ENCODE results near the gene BOD1L1. TPM values are rescaled to one million over a fixed set of nuclear protein-coding genes. Genes with fewer than 3 reads are reported as not detected.

Gene BOD1L1
- total RNA-seq, 8 experiments from 2014 or later: 32.6 to 157 (median 49.6) TPM

- Histone ChIP-seq H3K4me1 (replicated peaks in 1 of 2) (no peaks in the 10 kb centered on the region), H3K27ac (no peak overlapping the region), H3K4me3 (no peak overlapping the region)
- no peak for ATAC-seq (replicated peaks in 6 of 8)
- 60 to 100% (median 98%) methylated on average over 1 to 3 of the region's 3 CpGs for WGBS, 10 experiments
- in situ Hi-C loops (cut with MboI; ENCODE audit: low pct_unique_long_range_greater_than_20kb in 2 of 9, low sequenced_read_pairs in 9 of 9, unreplicated experiment in 9 of 9): no loop called here
Measured at GRCh38 chr4:13615161-13615560, 12.4 kb downstream of the BOD1L1 start.

GRCh38 chr4:13612569-13612968 is 15.0 kb downstream of the BOD1L1 start:
- H3K4me1 ChIP-seq (replicated peaks in 1 of 2): no peaks in the 10 kb centered on the region
- no peak for ATAC-seq (replicated peaks in 6 of 8)
- no peak overlapping the region for H3K27ac ChIP-seq
- WGBS, 10 experiments: 88 to 100% (median 95%) methylated on average over 1 to 4 of the region's 4 CpGs; no CpG with 5 or more reads in 4 of the 10 experiments
- H3K4me3 ChIP-seq: no peak overlapping the region
- in situ Hi-C loops (cut with MboI; ENCODE audit: low pct_unique_long_range_greater_than_20kb in 2 of 9, low sequenced_read_pairs in 9 of 9, unreplicated experiment in 9 of 9): no loop called here

- no peaks in the 10 kb centered on the region for H3K4me1 ChIP-seq (replicated peaks in 1 of 2)
- in situ Hi-C loops (cut with MboI; ENCODE audit: low pct_unique_long_range_greater_than_20kb in 2 of 9, low sequenced_read_pairs in 9 of 9, unreplicated experiment in 9 of 9): no loop called here
- no peak overlapping the region for H3K4me3 ChIP-seq
- ATAC-seq (replicated peaks in 6 of 8): peak in 7 of 8 experiments; percentile 46 to 97 (median 71)
- H3K27ac ChIP-seq: no peak overlapping the region
- 77 to 100% (median 93%) methylated on average over 1 to 3 of the region's 3 CpGs; no CpG with 5 or more reads in 1 of the 10 experiments for WGBS, 10 experiments
Measured at GRCh38 chr4:13611283-13611842, 16.2 kb downstream of the BOD1L1 start.

GRCh38 chr4:13605330-13605729 is 22.2 kb downstream of the BOD1L1 start:
- Histone ChIP-seq H3K4me3 (no peak overlapping the region), H3K4me1 (replicated peaks in 1 of 2) (no peaks in the 10 kb centered on the region), H3K27ac (no peak overlapping the region)
- ATAC-seq (replicated peaks in 6 of 8): no peak
- WGBS, 10 experiments: 0 to 100% (median 100%) methylated on average over 1 of the region's 1 CpG; no CpG with 5 or more reads in 3 of the 10 experiments
- in situ Hi-C loops (cut with MboI; ENCODE audit: low pct_unique_long_range_greater_than_20kb in 2 of 9, low sequenced_read_pairs in 9 of 9, unreplicated experiment in 9 of 9): no loop called here

GRCh38 chr4:13601848-13602247 is 25.7 kb downstream of the BOD1L1 start:
- no peak overlapping the region for H3K27ac ChIP-seq
- H3K4me3 ChIP-seq: no peak overlapping the region
- ATAC-seq (replicated peaks in 6 of 8): no peak
- in situ Hi-C loops (cut with MboI; ENCODE audit: low pct_unique_long_range_greater_than_20kb in 2 of 9, low sequenced_read_pairs in 9 of 9, unreplicated experiment in 9 of 9): no loop called here
- H3K4me1 ChIP-seq (replicated peaks in 1 of 2): no peaks in the 10 kb centered on the region
- 89 to 100% (median 100%) methylated on average over 1 to 2 of the region's 2 CpGs; no CpG with 5 or more reads in 2 of the 10 experiments for WGBS, 10 experiments

GRCh38 chr4:13601048-13601447 is 26.5 kb downstream of the BOD1L1 start:
- Histone ChIP-seq H3K27ac (no peak overlapping the region), H3K4me1 (replicated peaks in 1 of 2) (no peaks in the 10 kb centered on the region), H3K4me3 (no peak overlapping the region)
- in situ Hi-C loops (cut with MboI; ENCODE audit: low pct_unique_long_range_greater_than_20kb in 2 of 9, low sequenced_read_pairs in 9 of 9, unreplicated experiment in 9 of 9): no loop called here
- no peak for ATAC-seq (replicated peaks in 6 of 8)
- WGBS, 10 experiments: 79 to 100% (median 97%) methylated on average over 1 to 3 of the region's 3 CpGs; no CpG with 5 or more reads in 2 of the 10 experiments

- WGBS, 10 experiments: 60 to 93% (median 73%) methylated on average over 1 to 5 of the region's 5 CpGs; no CpG with 5 or more reads in 5 of the 10 experiments
- ATAC-seq (replicated peaks in 6 of 8): no peak
- no peak overlapping the region for H3K4me3 ChIP-seq
- H3K27ac ChIP-seq: no peak overlapping the region
- no peaks in the 10 kb centered on the region for H3K4me1 ChIP-seq (replicated peaks in 1 of 2)
- in situ Hi-C loops (cut with MboI; ENCODE audit: low pct_unique_long_range_greater_than_20kb in 2 of 9, low sequenced_read_pairs in 9 of 9, unreplicated experiment in 9 of 9): no loop called here
Measured at GRCh38 chr4:13599159-13599558, 28.4 kb downstream of the BOD1L1 start.

GRCh38 chr4:13597604-13598003 is 29.9 kb downstream of the BOD1L1 start:
- in situ Hi-C loops (cut with MboI; ENCODE audit: low pct_unique_long_range_greater_than_20kb in 2 of 9, low sequenced_read_pairs in 9 of 9, unreplicated experiment in 9 of 9): no loop called here
- no peak for ATAC-seq (replicated peaks in 6 of 8)
- Histone ChIP-seq H3K4me3 (no peak overlapping the region), H3K4me1 (replicated peaks in 1 of 2) (no peaks in the 10 kb centered on the region), H3K27ac (no peak overlapping the region)

GRCh38 chr4:13597141-13597540 is 30.4 kb downstream of the BOD1L1 start:
- ATAC-seq (replicated peaks in 6 of 8): no peak
- Histone ChIP-seq H3K4me1 (replicated peaks in 1 of 2) (no peaks in the 10 kb centered on the region), H3K27ac (no peak overlapping the region), H3K4me3 (no peak overlapping the region)
- in situ Hi-C loops (cut with MboI; ENCODE audit: low pct_unique_long_range_greater_than_20kb in 2 of 9, low sequenced_read_pairs in 9 of 9, unreplicated experiment in 9 of 9): no loop called here

GRCh38 chr4:13592220-13592619 is 35.3 kb downstream of the BOD1L1 start:
- no peak for ATAC-seq (replicated peaks in 6 of 8)
- WGBS, 10 experiments: 48 to 100% (median 91%) methylated on average over 2 to 4 of the region's 4 CpGs
- Histone ChIP-seq H3K4me3 (no peak overlapping the region), H3K27ac (no peak overlapping the region), H3K4me1 (replicated peaks in 1 of 2) (no peaks in the 10 kb centered on the region)
- in situ Hi-C loops (cut with MboI; ENCODE audit: low pct_unique_long_range_greater_than_20kb in 2 of 9, low sequenced_read_pairs in 9 of 9, unreplicated experiment in 9 of 9): no loop called here

GRCh38 chr4:13590766-13591165 is 36.8 kb downstream of the BOD1L1 start:
- no peak overlapping the region for H3K4me3 ChIP-seq
- no peaks in the 10 kb centered on the region for H3K4me1 ChIP-seq (replicated peaks in 1 of 2)
- H3K27ac ChIP-seq: no peak overlapping the region
- ATAC-seq (replicated peaks in 6 of 8): no peak
- 86 to 100% (median 96%) methylated on average over 1 to 2 of the region's 2 CpGs; no CpG with 5 or more reads in 1 of the 10 experiments for WGBS, 10 experiments
- in situ Hi-C loops (cut with MboI; ENCODE audit: low pct_unique_long_range_greater_than_20kb in 2 of 9, low sequenced_read_pairs in 9 of 9, unreplicated experiment in 9 of 9): no loop called here

- Histone ChIP-seq H3K27ac (no peak overlapping the region), H3K4me1 (replicated peaks in 1 of 2) (no peaks in the 10 kb centered on the region), H3K4me3 (no peak overlapping the region)
- ATAC-seq (replicated peaks in 6 of 8): no peak
- in situ Hi-C loops (cut with MboI; ENCODE audit: low pct_unique_long_range_greater_than_20kb in 2 of 9, low sequenced_read_pairs in 9 of 9, unreplicated experiment in 9 of 9): no loop called here
Measured at GRCh38 chr4:13588954-13589353, 38.6 kb downstream of the BOD1L1 start.

- no peak for ATAC-seq (replicated peaks in 6 of 8)
- Histone ChIP-seq H3K4me1 (replicated peaks in 1 of 2) (no peaks in the 10 kb centered on the region), H3K4me3 (no peak overlapping the region), H3K27ac (no peak overlapping the region)
- 20 to 100% (median 90%) methylated on average over 1 to 5 of the region's 5 CpGs for WGBS, 10 experiments
- in situ Hi-C loops (cut with MboI; ENCODE audit: low pct_unique_long_range_greater_than_20kb in 2 of 9, low sequenced_read_pairs in 9 of 9, unreplicated experiment in 9 of 9): no loop called here
Measured at GRCh38 chr4:13584481-13584880, 43.0 kb downstream of the BOD1L1 start.

GRCh38 chr4:13580036-13580435 is 47.5 kb downstream of the BOD1L1 start:
- no peaks in the 10 kb centered on the region for H3K4me1 ChIP-seq (replicated peaks in 1 of 2)
- no peak overlapping the region for H3K27ac ChIP-seq
- WGBS, 10 experiments: 80 to 100% (median 100%) methylated on average over 1 of the region's 2 CpGs; no CpG with 5 or more reads in 1 of the 10 experiments
- in situ Hi-C loops (cut with MboI; ENCODE audit: low pct_unique_long_range_greater_than_20kb in 2 of 9, low sequenced_read_pairs in 9 of 9, unreplicated experiment in 9 of 9): no loop called here
- ATAC-seq (replicated peaks in 6 of 8): no peak
- no peak overlapping the region for H3K4me3 ChIP-seq
